Measurements from ENCODE around the gene PANX1.

PANX1 gene

DNA sequence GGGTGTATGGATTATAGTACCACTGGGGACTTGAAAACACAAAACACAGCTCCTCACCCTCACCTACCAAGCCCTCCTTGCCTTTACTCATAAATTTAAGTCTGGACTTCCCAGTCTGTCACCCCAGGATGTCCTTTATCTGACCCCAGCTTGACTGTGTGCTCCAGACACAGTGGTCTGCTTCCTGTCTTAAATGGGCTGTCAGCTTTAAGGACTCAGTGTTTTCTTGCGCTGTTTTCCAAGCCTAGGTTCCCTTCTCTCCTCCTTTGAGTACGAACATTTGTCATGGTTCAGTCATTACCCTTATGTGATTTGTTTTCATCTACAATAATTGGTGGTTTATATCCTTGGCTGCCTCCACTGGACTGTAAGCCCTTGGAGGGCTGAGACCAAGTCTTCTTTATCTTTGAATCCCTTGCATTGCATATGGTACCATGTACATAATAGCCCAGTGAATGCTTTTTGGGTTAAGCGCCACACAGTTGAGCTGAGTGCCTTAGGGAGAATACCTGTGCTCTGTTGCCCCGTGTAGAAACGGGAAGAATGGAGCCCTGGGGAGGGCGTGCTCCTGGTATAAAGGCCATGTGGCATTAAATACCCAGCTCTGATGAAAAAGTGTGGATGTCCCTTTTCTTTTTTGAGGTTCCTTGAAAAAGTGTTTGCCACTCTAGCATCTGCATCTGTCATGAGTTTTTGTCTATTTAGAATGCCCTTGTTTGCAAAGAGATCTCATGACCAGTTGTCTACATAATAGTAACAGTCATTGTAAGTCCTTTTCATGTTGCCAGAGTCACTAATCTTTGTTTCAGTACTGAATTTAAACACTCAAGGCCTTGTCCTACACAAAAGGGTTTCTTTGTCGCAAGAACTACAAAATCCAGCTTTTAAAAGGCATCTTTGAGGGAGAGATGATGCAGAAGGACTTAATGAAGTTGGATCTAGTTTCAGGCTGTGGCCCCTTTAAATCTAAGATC, 14.0 kb downstream of the PANX1 start:
- TF ChIP-seq, protein P1, sequence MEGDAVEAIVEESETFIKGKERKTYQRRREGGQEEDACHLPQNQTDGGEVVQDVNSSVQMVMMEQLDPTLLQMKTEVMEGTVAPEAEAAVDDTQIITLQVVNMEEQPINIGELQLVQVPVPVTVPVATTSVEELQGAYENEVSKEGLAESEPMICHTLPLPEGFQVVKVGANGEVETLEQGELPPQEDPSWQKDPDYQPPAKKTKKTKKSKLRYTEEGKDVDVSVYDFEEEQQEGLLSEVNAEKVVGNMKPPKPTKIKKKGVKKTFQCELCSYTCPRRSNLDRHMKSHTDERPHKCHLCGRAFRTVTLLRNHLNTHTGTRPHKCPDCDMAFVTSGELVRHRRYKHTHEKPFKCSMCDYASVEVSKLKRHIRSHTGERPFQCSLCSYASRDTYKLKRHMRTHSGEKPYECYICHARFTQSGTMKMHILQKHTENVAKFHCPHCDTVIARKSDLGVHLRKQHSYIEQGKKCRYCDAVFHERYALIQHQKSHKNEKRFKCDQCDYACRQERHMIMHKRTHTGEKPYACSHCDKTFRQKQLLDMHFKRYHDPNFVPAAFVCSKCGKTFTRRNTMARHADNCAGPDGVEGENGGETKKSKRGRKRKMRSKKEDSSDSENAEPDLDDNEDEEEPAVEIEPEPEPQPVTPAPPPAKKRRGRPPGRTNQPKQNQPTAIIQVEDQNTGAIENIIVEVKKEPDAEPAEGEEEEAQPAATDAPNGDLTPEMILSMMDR (IDR thresholded peaks at IDR 0.05; ENCODE audit: low read depth, low read length), result no peak
- Histone ChIP-seq H3K4me3 (ENCODE audit: low read depth, low read length) (no peak overlapping the region), H3K27me3 (no peaks in the 10 kb centered on the region), H3K4me1 (peaks cover 20% of the 10 kb centered on the region), H3K9me3 (no peaks in the 10 kb centered on the region), H3K36me3 (no peaks in the 10 kb centered on the region)
- no peak for DNase-seq

GRCh38 chr11:94144216-94144615, 15.6 kb downstream of the PANX1 start:
- Histone ChIP-seq H3K9me3 (no peaks in the 10 kb centered on the region), H3K27me3 (no peaks in the 10 kb centered on the region), H3K4me1 (peaks cover 23% of the 10 kb centered on the region), H3K36me3 (no peaks in the 10 kb centered on the region), H3K4me3 (ENCODE audit: low read depth, low read length) (no peak overlapping the region)
- no peak for DNase-seq
- TF ChIP-seq, protein P1 (IDR thresholded peaks at IDR 0.05; ENCODE audit: low read depth, low read length), result no peak

DNA sequence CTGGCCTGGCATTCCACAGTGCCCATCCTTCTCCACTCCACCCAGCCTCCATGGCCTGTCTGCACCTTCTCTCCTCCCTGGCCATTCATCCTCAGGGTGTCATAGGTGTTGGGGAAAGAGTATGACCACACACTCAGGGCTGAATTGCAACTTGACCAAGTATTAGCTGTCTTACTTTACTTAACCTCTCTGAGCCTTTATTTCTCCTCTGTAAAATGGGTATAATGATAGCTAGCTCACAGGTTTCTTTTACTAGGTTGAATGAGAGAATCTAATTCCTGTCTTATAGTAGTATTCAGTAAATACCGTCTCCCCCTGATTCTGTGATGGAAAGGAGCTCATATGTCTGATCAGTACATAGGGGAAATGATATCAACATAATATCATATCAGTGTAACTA, 16.0 kb downstream of the PANX1 start:
- Histone ChIP-seq H3K36me3 (no peaks in the 10 kb centered on the region), H3K4me3 (ENCODE audit: low read depth, low read length) (no peak overlapping the region), H3K4me1 (peaks cover 23% of the 10 kb centered on the region), H3K9me3 (no peaks in the 10 kb centered on the region), H3K27me3 (no peaks in the 10 kb centered on the region)
- DNase-seq, result no peak
- TF ChIP-seq, protein P1 (IDR thresholded peaks at IDR 0.05; ENCODE audit: low read depth, low read length), result no peak

- Histone ChIP-seq H3K27me3 (no peaks in the 10 kb centered on the region), H3K9me3 (no peaks in the 10 kb centered on the region), H3K4me3 (ENCODE audit: low read depth, low read length) (no peak overlapping the region), H3K36me3 (no peaks in the 10 kb centered on the region), H3K4me1 (peaks cover 19% of the 10 kb centered on the region)
- TF ChIP-seq, protein P1 (IDR thresholded peaks at IDR 0.05; ENCODE audit: low read depth, low read length), result no peak
- DNase-seq, result no peak
Measured at GRCh38 chr11:94145431-94145830, 16.8 kb downstream of the PANX1 start.

GRCh38 chr11:94145916-94146315, 17.3 kb downstream of the PANX1 start:
- DNase-seq, result no peak
- Histone ChIP-seq H3K27me3 (no peaks in the 10 kb centered on the region), H3K9me3 (no peaks in the 10 kb centered on the region), H3K4me1 (peaks cover 20% of the 10 kb centered on the region), H3K4me3 (ENCODE audit: low read depth, low read length) (no peak overlapping the region), H3K36me3 (no peaks in the 10 kb centered on the region)
- TF ChIP-seq, protein P1 (IDR thresholded peaks at IDR 0.05; ENCODE audit: low read depth, low read length), result no peak

DNA sequence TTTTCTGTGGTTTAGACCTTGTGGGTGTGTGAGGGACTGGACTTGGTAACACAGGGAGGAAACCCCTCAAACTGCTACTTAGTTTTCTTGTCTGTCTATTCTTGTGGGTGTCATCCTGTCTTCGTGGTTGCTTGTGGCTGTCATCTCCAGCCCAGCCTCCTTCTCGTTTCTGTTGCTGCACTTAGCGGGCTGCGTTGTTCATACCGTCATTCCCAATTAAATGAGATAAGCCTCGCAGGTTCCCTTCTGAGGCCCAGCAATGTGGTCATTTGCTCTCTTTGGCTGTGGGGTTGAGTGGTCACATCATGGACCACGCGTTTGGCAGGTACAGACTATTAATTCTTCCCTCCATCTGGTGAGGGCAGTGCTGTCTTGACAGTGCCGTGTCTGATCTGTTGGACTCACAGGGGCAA, 18.8 kb downstream of the PANX1 start:
- DNase-seq, result peak; percentile 39
- Histone ChIP-seq H3K27me3 (no peaks in the 10 kb centered on the region), H3K36me3 (no peaks in the 10 kb centered on the region), H3K4me1 (peaks cover 26% of the 10 kb centered on the region), H3K9me3 (no peaks in the 10 kb centered on the region), H3K4me3 (ENCODE audit: low read depth, low read length) (no peak overlapping the region)
- TF ChIP-seq, protein P1 (IDR thresholded peaks at IDR 0.05; ENCODE audit: low read depth, low read length), result peak; percentile 27; the same call in 1 of the 2 replicates

Measured in BE2C (cell line).